HG02678 (cell line): ENCODE data around the gene TLDC2.
"Not testable (repeated sequence)": the region's sequence is repeated elsewhere in the genome, so short reads cannot be mapped to it uniquely, and the experiment has no call there.

Experiments used
- ATAC-seq: cut with Tn5 transposase; IDR thresholded peaks from one replicate; pipeline ENCODE4 v1.9.1; 2021; ENCODE audit warnings: mild to moderate bottlenecking, moderate library complexity; ENCODE audit not compliant: unreplicated experiment

TLDC2 gene

DNA sequence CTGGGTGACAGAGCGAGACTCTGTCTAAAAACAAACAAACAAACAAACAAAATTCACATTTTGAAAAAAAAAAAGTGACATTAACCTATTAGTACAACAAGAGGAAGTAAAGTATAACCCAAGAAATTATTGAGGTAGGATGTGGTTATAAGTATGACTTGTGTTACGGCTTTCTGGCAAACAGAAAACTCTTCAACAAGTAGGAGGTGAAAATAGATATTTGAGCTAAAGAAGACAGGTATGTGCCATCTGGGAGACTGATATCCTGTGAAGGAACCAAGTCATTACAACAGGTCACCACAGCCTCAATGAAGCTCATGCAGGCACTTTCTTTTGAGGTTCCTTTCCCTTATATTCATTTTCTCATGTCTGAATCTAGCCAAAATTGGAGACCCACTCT lies 28.8 kb downstream of the TLDC2 start:
- ATAC-seq: no peak

DNA sequence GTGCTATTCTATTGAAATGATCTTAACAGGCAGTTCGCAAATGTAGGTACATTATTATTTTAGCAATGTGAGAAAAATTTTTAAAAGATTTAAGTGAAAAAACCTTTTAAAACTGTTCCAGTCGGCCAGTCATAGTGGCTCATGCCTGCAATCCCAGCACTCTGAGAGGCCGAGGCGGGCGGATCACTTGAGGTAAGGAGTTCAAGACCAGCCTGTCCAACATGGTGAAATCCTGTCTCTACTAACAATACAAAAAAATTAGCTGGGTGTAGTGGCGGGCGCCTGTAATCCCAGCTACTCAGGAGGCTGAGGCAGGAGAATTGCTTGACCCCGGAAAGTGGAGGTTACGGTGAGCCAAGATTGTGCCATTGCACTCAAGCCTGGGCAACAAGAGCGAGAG lies 29.6 kb downstream of the TLDC2 start:
- ATAC-seq: not testable (repeated sequence)

DNA sequence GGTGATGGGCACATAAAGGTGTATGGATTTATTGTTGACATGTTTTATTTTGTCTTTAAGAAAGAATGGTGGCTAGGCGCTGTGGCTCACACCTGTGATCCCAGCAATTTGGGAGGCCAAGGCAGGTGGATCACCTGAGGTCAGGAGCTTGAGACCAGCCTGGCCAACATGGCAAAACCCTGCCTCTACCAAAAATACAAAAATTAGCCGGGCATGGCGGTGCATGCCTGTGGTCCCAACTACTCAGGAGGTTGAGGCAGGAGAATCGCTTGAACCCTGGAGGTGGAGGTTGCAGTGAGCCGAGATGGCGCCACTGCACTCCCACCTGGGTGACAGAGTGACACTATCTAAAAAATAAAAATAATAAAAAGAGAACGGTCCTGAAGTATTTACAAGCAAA lies 30.1 kb downstream of the TLDC2 start:
- ATAC-seq: not testable (repeated sequence)

DNA sequence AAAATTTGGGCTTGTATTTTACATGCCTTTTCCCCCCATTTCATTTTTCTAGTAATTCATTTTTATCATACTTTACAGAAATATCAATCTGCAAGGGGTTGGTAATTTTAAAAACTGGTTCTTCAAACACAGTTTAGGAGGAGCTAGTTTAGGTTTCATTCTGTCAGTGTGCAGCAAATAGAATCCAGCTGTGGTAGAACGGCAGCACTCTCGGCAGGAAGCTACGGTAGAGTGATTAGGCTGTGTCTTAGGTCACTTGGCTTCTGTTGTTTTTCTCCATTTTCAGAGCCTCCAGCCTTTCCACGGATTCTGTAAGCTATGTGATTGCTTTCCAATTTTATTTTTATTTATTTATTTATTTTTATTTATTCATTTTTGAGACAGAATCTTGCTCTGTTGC lies 32.7 kb downstream of the TLDC2 start:
- ATAC-seq: no peak

DNA sequence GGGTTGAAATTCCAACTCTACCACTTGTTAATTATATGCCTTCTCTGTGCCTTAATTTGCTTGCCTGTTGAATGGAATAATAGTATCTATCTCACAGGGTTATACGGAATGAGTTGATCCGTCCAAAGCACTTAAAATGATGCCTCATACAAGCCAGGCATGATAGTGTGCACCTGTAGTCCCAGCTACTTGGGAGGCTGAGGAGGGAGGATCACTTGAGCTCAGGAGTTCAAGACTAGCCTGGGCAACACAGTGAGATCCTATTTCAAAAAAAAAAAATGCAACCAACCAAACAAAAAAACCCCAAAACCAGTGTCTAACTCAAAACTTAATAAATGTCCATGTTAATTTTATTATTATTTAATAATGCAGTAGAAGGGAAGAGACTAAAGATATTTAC lies 40.3 kb downstream of the TLDC2 start:
- ATAC-seq: no peak

DNA sequence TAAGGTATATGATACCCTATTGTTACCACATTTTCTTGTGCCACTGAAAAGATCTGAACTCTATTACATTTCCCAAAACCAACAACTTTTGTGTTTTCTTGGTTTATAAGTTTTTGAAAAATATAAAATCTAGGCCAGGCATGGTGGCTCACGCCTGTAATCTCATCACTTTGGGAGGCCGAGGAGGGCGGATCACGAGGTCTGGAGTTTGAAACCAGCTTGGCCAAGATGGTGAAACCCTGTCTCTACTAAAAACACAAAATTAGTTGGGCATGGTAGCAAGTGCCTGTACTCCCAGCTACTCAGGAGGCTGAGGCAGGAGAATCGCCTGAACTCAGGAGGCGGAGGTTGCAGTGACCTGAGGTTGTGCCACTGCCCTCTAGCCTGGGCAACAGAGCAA lies 41.3 kb downstream of the TLDC2 start:
- no peak for ATAC-seq

DNA sequence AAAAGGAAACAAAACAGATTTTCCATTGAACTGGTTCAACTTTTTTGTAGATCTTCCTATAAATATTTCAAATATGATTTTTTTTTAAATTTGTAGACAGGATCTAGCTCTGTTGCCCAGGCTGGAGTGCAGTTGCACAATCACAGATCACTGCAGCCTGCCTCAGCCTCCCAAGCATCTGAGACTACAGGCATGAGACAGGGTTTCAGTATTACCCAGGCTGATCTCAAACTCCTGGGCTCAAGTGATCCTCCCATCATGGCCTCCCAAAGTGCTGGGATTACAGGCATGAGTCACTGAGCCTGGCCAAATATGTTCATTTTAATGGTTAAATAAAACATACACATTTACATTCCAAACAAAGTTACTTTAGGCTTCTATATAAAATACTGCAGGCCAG lies 42.0 kb downstream of the TLDC2 start:
- no peak for ATAC-seq

DNA sequence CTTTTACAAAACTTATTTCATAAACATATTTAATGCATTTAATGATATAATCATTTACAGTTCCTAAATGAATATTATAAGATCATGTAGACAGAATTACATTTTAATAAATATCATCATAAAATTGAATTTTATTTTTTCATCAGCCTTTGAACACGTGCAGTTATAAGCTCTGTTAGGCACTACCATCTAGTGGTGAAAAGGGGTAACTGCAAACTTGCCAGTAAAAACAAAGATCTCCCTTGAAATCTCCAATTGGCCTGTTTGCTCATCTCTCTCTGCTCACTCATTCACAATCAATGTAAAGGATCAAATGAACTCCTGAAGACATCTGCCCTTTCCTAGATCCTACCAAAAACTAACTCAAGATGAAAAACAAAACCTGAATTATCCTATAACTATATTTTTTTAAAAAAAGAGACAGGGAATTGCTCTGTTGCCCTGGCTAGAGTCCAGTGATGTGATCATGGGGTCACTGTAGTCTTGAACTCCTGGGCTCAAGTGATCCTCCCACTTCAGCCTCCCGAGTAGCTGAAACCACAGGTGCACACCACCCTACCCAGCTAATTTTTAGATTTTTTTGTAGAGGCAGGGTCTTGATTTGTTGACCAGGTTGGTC lies 43.9 kb downstream of the TLDC2 start:
- no peak for ATAC-seq

DNA sequence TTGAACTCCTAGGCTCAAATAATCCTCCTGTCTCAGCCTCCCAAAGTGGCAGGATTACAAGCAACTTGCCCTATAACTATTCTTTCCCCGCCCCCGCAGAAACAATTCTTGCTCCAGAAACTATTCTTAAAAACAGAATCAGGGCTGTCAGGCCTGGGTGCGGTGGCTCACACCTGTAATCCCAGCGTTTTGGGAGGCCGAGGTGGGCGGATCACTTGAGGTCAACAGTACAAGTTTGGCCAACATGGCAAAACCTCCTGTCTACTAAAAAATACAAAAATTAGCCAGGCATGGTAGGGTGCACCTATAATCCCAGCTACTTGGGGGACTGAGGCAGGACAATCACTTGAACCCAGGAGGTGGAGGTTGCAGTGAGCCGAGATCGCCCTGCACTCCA lies 44.4 kb downstream of the TLDC2 start:
- ATAC-seq: no peak

DNA sequence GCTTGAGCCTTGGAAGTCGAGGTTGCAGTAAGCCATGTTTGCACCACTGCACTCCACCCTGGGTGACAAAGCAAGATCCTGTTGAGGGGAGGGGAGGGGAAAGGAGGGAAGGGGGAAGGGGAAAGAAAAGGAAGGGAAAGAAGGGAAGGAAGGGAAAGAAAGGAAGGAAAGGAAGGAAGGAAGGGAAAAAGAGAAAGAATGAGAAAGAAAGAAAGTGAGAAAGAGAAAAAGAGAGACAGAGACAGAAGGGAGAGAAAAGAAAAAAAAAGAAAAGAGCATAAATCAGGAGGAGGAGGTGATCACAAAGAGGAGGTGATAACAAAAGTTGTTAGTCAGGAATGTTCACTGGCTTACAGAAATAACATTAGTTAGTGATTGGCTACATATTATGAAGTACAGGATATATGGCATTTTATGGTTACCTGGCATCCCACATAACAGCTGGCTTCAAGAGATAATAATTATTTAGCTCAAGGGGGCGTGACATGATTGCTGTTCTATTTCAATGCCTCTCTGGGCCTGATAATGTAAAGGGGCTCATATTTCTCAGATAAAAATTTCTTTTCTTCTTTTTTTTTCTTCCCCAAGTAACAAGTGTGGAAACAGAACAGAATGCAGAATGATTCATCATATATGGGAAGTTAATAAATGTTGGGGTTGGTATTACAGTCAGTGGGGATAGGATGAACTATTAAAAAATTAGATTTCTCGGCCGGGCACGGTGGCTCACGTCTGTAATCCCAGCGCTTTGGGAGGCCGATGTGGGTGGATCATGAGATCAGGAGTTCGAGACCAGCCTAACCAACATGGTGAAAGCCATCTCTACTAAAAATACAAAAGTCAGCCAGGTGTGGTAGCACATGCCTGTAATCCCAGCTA lies 48.5 kb downstream of the TLDC2 start:
- no peak for ATAC-seq

DNA sequence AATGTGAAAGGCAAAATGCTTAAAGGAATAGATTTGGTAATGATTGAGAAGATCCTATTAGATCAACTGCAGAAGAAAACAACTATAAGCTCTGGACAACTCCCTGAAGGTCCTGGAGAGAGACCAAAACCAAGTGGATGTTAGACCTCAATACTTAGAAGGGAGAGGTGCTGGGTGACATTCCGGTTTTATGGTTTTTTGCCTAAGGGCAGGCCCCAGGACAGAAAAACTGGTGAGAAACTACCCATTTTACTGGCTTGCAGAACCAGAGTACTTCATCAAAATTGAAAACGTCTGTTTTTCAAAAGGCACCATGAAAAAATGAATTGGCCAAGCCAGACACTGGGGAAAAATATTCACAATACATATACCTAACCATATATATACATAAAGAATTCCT lies 49.3 kb downstream of the TLDC2 start:
- no peak for ATAC-seq

DNA sequence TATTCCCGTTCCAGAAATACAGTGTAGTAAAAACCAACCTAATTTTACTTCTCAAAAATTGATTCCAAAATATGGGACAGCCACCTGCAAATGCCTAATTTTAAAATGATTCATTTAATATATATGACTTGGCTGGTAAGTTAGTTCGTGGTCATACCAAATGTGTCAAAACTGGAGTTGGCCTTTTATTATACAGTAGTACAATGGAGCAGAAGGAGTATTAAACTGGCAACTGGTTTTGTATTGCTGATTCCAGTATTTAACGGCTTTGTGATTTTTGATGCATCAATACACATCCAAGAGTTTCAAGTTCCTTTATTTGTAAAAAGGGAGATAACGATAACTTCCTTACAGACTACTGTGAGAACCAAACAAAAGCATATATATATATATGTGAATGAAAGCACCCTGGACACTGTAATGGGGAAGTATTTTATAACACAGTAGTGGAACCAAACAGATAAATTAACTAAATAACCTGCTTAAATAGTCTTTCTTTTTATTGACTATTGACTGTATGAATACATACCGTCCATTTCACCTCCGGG lies 50.8 kb downstream of the TLDC2 start:
- no peak for ATAC-seq

DNA sequence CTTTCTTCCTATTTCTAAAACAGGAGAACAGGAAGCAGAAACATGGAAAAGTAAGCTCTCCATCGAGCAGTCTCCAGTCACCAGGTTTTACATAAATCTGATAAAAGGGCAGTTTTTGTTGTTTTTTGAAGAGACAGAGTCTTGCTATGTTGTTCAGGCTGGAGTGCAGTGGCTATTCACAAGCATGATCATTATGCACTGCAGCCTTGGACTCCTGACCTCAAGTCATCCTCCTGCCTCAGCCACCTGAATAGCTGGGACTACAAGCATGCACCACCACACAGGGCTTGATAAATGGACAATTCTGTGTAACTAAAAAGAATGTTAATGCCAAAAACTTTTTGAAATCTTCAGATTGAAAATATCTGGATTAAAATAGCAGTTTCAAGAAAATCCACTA lies 51.8 kb downstream of the TLDC2 start:
- no peak for ATAC-seq

DNA sequence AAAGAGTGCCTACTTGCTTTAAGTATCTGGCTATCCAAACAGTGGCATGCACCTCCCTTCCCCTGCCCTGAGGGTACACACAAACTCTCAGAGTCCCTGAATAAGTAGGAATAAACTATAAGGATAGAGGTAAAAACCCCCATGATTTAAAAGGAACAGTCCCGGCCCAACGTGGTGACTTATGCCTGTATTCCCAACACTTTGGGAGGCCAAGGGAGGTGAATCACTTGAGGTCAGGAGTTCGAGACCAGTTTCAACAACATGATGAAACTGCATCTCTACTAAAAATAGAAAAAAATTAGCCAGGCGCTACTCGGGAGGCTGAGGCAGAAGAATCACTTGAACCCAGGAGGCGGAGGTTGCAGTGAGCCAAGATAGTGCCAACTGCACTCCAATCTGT lies 53.4 kb downstream of the TLDC2 start:
- no peak for ATAC-seq

DNA sequence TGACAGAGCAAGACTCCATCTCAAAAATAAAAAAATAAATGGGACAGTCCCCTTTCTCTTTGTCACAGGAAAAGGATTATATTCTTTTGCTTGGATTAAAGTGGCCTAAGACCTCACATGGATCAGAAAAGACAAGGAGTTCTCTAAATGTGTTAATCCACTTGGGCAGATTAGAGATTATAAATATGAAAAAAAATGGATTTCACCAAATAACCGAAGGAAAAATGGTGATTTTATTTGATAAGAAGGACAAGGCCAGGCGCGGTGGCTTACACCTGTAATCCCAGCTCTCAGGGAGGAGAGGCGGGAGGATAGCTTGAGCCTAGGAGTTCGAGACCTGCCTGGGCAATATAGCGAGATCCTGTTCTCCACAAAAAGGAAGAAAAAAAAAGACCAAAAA lies 53.8 kb downstream of the TLDC2 start:
- ATAC-seq: no peak

DNA sequence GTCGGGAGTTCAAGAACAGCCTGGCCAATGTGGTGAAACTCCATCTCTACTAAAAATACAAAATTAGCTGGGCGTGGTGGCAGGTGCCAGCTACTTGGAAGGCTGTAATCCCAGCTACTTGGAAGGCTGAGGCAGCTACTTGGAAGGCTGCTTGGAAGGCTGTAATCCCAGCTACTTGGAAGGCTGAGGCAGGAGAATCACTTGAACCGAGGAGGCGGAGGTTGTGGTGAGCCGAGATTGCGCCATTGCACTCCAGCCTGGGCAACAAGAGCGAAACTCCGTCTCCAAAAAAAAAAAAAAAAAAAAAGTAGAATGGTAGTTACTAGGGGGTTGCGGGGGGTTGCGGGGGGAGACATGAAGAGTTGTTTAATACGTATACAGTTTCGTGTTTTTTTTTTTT lies 56.1 kb downstream of the TLDC2 start:
- not testable (repeated sequence) for ATAC-seq

DNA sequence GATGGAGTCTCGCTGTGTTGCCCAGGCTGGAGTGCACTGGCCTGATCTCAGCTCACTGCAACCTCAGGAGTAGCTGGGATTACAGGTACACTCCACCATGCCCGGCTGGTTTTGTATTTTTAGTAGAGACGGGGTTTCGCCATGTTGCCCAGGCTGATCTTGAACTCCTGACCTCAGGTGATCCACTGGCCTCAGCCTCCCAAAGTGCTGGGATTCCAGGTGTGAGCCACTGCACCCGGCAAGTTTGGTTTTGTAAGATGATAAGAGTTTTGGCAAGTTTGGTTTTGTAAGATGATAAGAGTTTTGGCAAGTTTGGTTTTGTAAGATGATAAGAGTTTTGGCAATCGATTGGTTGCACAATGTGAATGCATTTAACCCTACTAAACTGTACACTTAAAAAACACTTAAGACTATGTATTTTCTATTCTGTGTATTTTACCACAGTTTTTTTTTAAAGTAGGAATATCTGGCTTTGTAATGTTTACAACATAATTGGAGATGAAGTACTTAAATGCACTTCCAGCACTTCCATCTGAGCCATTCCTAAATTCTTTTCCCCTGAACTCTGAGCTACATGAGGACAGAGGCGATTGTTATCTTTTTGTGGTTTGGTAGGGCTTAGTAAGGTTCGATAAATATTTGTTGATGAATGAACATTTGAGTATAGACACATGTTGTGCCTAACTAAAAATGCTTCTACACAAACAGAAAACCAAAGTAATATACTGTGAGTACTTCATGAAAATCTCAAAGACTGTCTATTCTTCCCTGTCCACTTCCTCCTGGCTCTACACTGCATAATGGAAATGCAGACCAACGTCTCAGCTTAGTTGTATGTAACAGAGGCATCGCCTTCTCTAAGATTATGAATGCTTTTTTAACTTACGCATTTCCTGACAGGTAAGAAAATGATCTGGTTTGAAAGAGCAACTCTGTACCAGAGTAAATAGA lies 56.8 kb downstream of the TLDC2 start:
- ATAC-seq: no peak

DNA sequence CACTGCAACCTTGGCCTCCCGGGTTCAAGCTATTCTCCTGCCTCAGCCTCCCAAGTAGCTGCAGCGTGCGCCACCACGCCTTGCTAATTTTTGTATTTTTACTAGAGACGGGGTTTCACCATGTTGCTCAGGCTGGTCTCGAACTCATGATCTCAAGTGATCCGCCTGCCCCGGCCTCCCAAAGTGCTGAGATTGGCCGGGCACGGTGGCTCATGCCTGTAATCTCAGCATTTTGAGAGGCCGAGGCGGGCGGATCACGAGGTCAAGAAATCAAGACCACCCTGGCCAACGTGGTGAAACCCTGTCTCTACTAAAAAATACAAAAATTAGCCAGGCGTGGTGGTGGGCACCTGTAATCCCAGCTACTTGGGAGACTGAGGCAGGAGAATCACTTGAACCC lies 57.6 kb downstream of the TLDC2 start:
- ATAC-seq: not testable (repeated sequence)

DNA sequence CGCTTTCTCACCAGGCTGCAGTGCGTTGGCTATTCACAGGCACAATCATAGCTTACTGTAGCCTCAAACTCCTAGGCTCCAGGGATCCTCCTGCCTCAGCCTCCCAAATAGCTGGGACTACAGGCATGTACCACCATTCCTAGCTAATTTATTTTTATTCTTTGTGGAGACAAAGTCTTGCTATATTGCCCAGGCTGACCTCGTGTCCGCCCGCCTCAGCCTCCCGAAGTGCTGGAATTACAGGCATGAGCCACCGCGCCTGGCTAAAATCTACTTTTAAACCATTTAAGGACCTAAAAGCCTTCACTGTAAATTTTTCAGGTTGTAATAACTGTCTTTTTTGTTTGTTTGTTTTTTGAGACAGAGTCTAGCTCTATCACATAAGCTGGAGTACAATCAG lies 60.4 kb downstream of the TLDC2 start:
- ATAC-seq: no peak

DNA sequence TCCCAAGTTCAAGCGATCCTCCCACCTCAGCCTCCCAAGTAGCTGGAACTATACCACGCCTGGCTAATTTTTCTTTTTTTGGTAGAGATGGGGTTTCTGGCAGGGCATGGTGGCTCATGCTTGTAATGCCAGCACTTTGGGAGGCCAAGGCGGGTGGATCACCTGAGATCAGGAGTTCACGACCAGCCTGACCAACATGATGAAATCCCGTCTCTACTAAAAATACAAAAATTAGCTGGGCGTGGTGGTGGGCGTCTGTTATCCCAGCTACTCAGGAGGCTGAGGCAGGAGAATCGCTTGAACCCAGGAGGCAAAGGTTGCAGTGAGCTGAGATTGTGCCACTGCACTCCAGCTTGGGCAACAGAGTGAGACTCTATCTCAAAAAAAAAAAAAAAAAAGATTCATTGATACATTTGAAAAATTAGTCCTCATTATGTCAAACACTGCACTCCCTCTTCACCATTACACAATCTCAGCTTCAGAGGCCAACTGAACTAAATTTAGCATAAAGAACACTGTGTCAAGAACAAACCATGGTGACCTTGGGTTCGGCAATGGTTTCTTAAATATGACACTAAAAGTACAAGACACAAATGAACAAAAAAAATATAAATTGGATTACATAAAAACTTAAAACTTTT lies 60.9 kb downstream of the TLDC2 start:
- not testable (repeated sequence) for ATAC-seq

DNA sequence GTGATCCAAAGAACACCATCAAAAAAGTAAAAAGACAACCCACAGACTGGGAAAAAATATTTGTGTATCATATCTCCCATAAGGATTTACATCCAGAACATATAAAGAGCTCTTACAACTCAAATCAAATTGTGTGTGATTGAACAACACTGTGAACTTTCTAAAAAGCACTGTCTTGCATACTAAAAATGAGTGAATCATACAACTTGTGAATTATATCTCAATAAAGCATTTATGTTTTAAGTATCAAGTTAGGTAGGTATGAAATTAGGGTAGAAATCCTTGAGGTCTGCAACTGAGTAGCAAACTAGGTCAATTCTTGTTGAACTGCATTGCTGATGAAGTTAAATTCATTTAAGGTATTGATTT lies 61.4 kb downstream of the TLDC2 start:
- ATAC-seq: no peak
